ENCODE results near the gene FAM118B. TPM values are rescaled to one million over a fixed set of nuclear protein-coding genes. Genes with fewer than 3 reads are reported as not detected.

FAM118B gene
- total RNA-seq, 1 donor from 2014 or later, result 20.7 TPM

DNA sequence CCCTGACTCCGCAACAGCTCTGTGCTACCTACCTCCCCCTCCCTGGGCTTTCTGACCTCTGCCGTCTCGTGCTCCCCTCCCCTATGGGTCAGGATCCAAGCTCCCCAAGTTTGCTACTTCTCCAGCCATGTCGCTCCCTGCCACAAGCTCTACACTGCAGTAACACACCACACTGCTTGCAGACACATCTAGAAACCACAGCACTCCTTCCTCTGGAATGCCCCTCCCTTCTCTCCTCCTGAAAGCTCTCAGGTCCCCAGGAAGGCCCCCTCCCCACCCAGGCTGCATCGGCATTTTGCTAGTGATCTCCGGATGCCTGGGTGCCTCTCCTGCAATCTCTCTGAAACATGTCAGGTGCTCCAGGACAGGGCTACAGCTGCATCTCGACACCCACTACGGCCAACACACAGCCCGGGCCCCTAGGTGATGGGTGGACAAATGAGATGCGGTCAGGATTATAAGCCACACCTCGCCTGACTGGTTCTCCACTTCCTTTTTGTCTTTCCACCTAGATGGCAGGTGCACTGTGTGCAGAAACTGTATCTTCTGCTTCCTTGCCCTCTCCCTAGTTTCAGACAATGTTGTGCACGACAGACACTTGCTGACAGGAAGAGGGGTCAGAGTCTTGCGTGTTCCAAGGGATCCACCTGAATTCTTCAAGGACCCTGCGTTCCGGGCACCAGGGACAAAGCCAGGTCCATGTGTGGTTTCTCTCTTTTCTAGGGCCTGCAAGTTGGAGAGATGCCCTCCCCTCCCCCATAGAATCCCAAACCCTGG lies 23.1 kb upstream of the FAM118B start:
- no peaks in the 10 kb centered on the region for H3K27me3 Mint-ChIP-seq (ENCODE audit: low read depth)
- peaks cover 20% of the 10 kb centered on the region for H3K4me1 Mint-ChIP-seq

GRCh38 chr11:126189109-126189929 lies 22.3 kb upstream of the FAM118B start:
- Mint-ChIP-seq H3K4me1 (peaks cover 26% of the 10 kb centered on the region), H3K27me3 (ENCODE audit: low read depth) (no peaks in the 10 kb centered on the region), H3K27ac (no peak overlapping the region), H3K4me3 (no peak overlapping the region), H3K9me3 (no peaks in the 10 kb centered on the region), H3K36me3 (peaks cover 23% of the 10 kb centered on the region)
- TF ChIP-seq, protein P1, sequence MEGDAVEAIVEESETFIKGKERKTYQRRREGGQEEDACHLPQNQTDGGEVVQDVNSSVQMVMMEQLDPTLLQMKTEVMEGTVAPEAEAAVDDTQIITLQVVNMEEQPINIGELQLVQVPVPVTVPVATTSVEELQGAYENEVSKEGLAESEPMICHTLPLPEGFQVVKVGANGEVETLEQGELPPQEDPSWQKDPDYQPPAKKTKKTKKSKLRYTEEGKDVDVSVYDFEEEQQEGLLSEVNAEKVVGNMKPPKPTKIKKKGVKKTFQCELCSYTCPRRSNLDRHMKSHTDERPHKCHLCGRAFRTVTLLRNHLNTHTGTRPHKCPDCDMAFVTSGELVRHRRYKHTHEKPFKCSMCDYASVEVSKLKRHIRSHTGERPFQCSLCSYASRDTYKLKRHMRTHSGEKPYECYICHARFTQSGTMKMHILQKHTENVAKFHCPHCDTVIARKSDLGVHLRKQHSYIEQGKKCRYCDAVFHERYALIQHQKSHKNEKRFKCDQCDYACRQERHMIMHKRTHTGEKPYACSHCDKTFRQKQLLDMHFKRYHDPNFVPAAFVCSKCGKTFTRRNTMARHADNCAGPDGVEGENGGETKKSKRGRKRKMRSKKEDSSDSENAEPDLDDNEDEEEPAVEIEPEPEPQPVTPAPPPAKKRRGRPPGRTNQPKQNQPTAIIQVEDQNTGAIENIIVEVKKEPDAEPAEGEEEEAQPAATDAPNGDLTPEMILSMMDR (IDR thresholded peaks at IDR 0.05; ENCODE audit: unreplicated experiment), result no peak
- no peak for DNase-seq (ENCODE audit: low spot score in 2 of 2, unreplicated experiment in 2 of 2)

More for the DNA sequence above, 23.1 kb upstream of the FAM118B start:
- Mint-ChIP-seq H3K9me3 (no peaks in the 10 kb centered on the region), H3K27ac (peak overlapping the region; percentile 38), H3K4me3 (no peak overlapping the region), H3K36me3 (peaks cover 22% of the 10 kb centered on the region)
- TF ChIP-seq, protein P1 (IDR thresholded peaks at IDR 0.05; ENCODE audit: unreplicated experiment), result no peak
- DNase-seq (ENCODE audit: low spot score in 2 of 2, unreplicated experiment in 2 of 2), result no peak

GRCh38 chr11:126190792-126191191 lies 20.8 kb upstream of the FAM118B start:
- Mint-ChIP-seq H3K4me3 (no peak overlapping the region), H3K27ac (peak overlapping the region; percentile 45), H3K27me3 (ENCODE audit: low read depth) (no peaks in the 10 kb centered on the region), H3K9me3 (peaks cover 5% of the 10 kb centered on the region), H3K4me1 (peaks cover 26% of the 10 kb centered on the region), H3K36me3 (peaks cover 34% of the 10 kb centered on the region)
- no peak for DNase-seq (ENCODE audit: low spot score in 2 of 2, unreplicated experiment in 2 of 2)
- TF ChIP-seq, protein P1 (IDR thresholded peaks at IDR 0.05; ENCODE audit: unreplicated experiment), result no peak

- Mint-ChIP-seq H3K27ac (no peak overlapping the region), H3K9me3 (peaks cover 8% of the 10 kb centered on the region), H3K36me3 (peaks cover 40% of the 10 kb centered on the region), H3K4me3 (no peak overlapping the region), H3K4me1 (peaks cover 26% of the 10 kb centered on the region), H3K27me3 (ENCODE audit: low read depth) (no peaks in the 10 kb centered on the region)
- DNase-seq (ENCODE audit: low spot score in 2 of 2, unreplicated experiment in 2 of 2), result no peak
- TF ChIP-seq, protein P1 (IDR thresholded peaks at IDR 0.05; ENCODE audit: unreplicated experiment), result no peak
Measured at GRCh38 chr11:126191379-126192073, 20.1 kb upstream of the FAM118B start.

DNA sequence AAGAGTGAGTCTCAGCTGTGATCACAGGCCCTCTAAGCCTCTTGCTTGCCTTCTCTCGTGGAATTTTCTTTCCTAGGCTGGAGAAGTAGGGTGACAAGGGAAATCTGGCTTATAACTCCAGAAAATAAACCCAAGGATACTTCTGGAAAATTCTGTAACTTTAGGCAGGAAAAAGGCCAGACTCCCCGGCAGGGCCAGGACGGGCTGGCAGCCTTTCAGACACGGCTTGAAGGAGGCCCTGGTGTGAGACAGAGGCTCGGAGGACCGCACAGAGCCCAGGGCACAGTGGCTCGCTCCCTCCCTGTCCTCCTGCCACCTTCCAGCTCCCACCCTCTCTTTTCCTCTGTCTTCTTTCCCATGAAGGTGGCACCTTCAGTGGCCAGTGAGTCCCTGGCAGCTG lies 19.2 kb upstream of the FAM118B start:
- TF ChIP-seq, protein P1 (IDR thresholded peaks at IDR 0.05; ENCODE audit: unreplicated experiment), result no peak
- Mint-ChIP-seq H3K4me1 (peaks cover 22% of the 10 kb centered on the region), H3K36me3 (peaks cover 46% of the 10 kb centered on the region), H3K27ac (no peak overlapping the region), H3K27me3 (ENCODE audit: low read depth) (no peaks in the 10 kb centered on the region), H3K9me3 (peaks cover 11% of the 10 kb centered on the region), H3K4me3 (no peak overlapping the region)
- DNase-seq (ENCODE audit: low spot score in 2 of 2, unreplicated experiment in 2 of 2), result no peak

Measured in mesothelial cell of epicardium (in vitro differentiated cells).